Stomach smooth muscle (tissue), 2 donors: Measurements from ENCODE around the gene USP32.
"Not testable (repeated sequence)": the region's sequence is repeated elsewhere in the genome, so short reads cannot be mapped to it uniquely, and the experiment has no call there.

Source experiments
- H3K27ac ChIP-seq: one replicate; pipeline ENCODE4 v1.7.0; 2013; ENCODE audit warnings: mild to moderate bottlenecking, low read length, inconsistent platforms
- H3K27me3 ChIP-seq, 2 donors: one replicate each; pipeline ENCODE4 v1.7.0; 2013; ENCODE audit warnings: low read length in 2 of 2; ENCODE audit not compliant: insufficient read depth in 2 of 2, control insufficient read depth in 1 of 2
- H3K36me3 ChIP-seq, 2 donors: one replicate each; pipeline ENCODE4 v1.7.0; 2013; ENCODE audit warnings: low read length in 2 of 2; ENCODE audit not compliant: control insufficient read depth in 2 of 2, insufficient read depth in 2 of 2
- H3K4me1 ChIP-seq: one replicate; pipeline ENCODE4 v1.7.0; 2013; ENCODE audit warnings: low read length; ENCODE audit not compliant: control insufficient read depth, insufficient read depth
- H3K4me3 ChIP-seq, 2 donors: one replicate each; pipeline ENCODE4 v1.7.0; 2013; ENCODE audit warnings: low read length in 2 of 2
- H3K9ac ChIP-seq, 2 donors: one replicate each; pipeline ENCODE4 v1.7.0; 2013; ENCODE audit warnings: low read length in 2 of 2, mild to moderate bottlenecking in 1 of 2
- H3K9me3 ChIP-seq, 2 donors: one replicate each; pipeline ENCODE4 v1.7.0; 2013; ENCODE audit warnings: low read length in 2 of 2; ENCODE audit not compliant: control insufficient read depth in 2 of 2
- donor health status: healthy.
- donor health status: Pancreatic carcinoma.

The USP32 gene

GRCh38 chr17:60353773-60354172 lies 38.2 kb downstream of the USP32 start:
- H3K4me1 ChIP-seq, result peaks cover 2% of the 10 kb centered on the region
- H3K27ac ChIP-seq, result no peak overlapping the region
- no peaks in the 10 kb centered on the region for H3K27me3 ChIP-seq
- H3K36me3 ChIP-seq, result no peaks in the 10 kb centered on the region
- no peaks in the 10 kb centered on the region for H3K9me3 ChIP-seq
- no peak overlapping the region for H3K9ac ChIP-seq
- H3K4me3 ChIP-seq, result no peak overlapping the region

GRCh38 chr17:60352569-60352968 lies 39.4 kb downstream of the USP32 start:
- Histone ChIP-seq H3K27me3 (no peaks in the 10 kb centered on the region), H3K36me3 (no peaks in the 10 kb centered on the region), H3K27ac (no peak overlapping the region), H3K9ac (no peak overlapping the region), H3K9me3 (no peaks in the 10 kb centered on the region), H3K4me1 (peaks cover 2% of the 10 kb centered on the region), H3K4me3 (no peak overlapping the region)

GRCh38 chr17:60352071-60352470 lies 39.9 kb downstream of the USP32 start:
- H3K27ac ChIP-seq, result no peak overlapping the region
- no peak overlapping the region for H3K4me3 ChIP-seq

GRCh38 chr17:60351012-60351695 lies 40.8 kb downstream of the USP32 start:
- H3K4me3 ChIP-seq, result no peak overlapping the region
- no peak overlapping the region for H3K9ac ChIP-seq
- H3K36me3 ChIP-seq, result no peaks in the 10 kb centered on the region
- no peaks in the 10 kb centered on the region for H3K9me3 ChIP-seq
- H3K4me1 ChIP-seq, result peaks cover 2% of the 10 kb centered on the region
- no peaks in the 10 kb centered on the region for H3K27me3 ChIP-seq
- no peak overlapping the region for H3K27ac ChIP-seq

More at GRCh38 chr17:60352071-60352470, 39.9 kb downstream of the USP32 start:
- H3K9me3 ChIP-seq, result no peaks in the 10 kb centered on the region
- no peaks in the 10 kb centered on the region for H3K36me3 ChIP-seq
- H3K27me3 ChIP-seq, result no peaks in the 10 kb centered on the region
- peaks cover 2% of the 10 kb centered on the region for H3K4me1 ChIP-seq
- H3K9ac ChIP-seq, result no peak overlapping the region

- Histone ChIP-seq H3K4me1 (peaks cover 2% of the 10 kb centered on the region), H3K27ac (no peak overlapping the region), H3K36me3 (no peaks in the 10 kb centered on the region), H3K9me3 (no peaks in the 10 kb centered on the region), H3K27me3 (no peaks in the 10 kb centered on the region), H3K9ac (no peak overlapping the region), H3K4me3 (no peak overlapping the region)
These were observed 43.3 kb downstream of the USP32 start for GRCh38 chr17:60348616-60349015.

- Histone ChIP-seq H3K4me1 (no peaks in the 10 kb centered on the region), H3K27ac (no peak overlapping the region), H3K27me3 (no peaks in the 10 kb centered on the region), H3K9ac (no peak overlapping the region), H3K36me3 (peaks cover 0 to 7% of the 10 kb centered on the region in 2 donors), H3K9me3 (no peaks in the 10 kb centered on the region), H3K4me3 (no peak overlapping the region)
These were observed 46.7 kb downstream of the USP32 start for GRCh38 chr17:60345233-60345632.

GRCh38 chr17:60342492-60342891 lies 49.4 kb downstream of the USP32 start:
- H3K9ac ChIP-seq, H3K4me3 ChIP-seq, H3K9me3 ChIP-seq, H3K4me1 ChIP-seq, H3K27ac ChIP-seq, H3K27me3 ChIP-seq, H3K36me3 ChIP-seq: not testable (repeated sequence)

GRCh38 chr17:60335289-60335688 lies 56.6 kb downstream of the USP32 start:
- H3K36me3 ChIP-seq, result no peaks in the 10 kb centered on the region
- no peak overlapping the region for H3K9ac ChIP-seq
- H3K27me3 ChIP-seq, result no peaks in the 10 kb centered on the region
- no peak overlapping the region for H3K4me3 ChIP-seq
- no peaks in the 10 kb centered on the region for H3K9me3 ChIP-seq
- no peaks in the 10 kb centered on the region for H3K4me1 ChIP-seq
- no peak overlapping the region for H3K27ac ChIP-seq

- Histone ChIP-seq H3K4me3 (no peak overlapping the region), H3K27ac (no peak overlapping the region), H3K36me3 (no peaks in the 10 kb centered on the region)
These were observed 58.3 kb downstream of the USP32 start for GRCh38 chr17:60333628-60334031.

GRCh38 chr17:60333072-60333471 lies 58.9 kb downstream of the USP32 start:
- H3K4me1 ChIP-seq, H3K27ac ChIP-seq, H3K9me3 ChIP-seq, H3K9ac ChIP-seq, H3K4me3 ChIP-seq, H3K36me3 ChIP-seq, H3K27me3 ChIP-seq: not testable (repeated sequence)

More at GRCh38 chr17:60333628-60334031, 58.3 kb downstream of the USP32 start:
- H3K9me3 ChIP-seq, result no peaks in the 10 kb centered on the region
- no peak overlapping the region for H3K9ac ChIP-seq
- H3K4me1 ChIP-seq, result no peaks in the 10 kb centered on the region
- no peaks in the 10 kb centered on the region for H3K27me3 ChIP-seq

- Histone ChIP-seq H3K36me3 (no peaks in the 10 kb centered on the region), H3K27ac (no peak overlapping the region), H3K4me1 (peaks cover 2% of the 10 kb centered on the region), H3K27me3 (no peaks in the 10 kb centered on the region), H3K4me3 (no peak overlapping the region), H3K9me3 (no peaks in the 10 kb centered on the region), H3K9ac (no peak overlapping the region)
These were observed 59.4 kb downstream of the USP32 start for GRCh38 chr17:60332574-60332973.
